EH (cell line): Measurements from ENCODE around the gene PANX2.
"Not testable (repeated sequence)": the region's sequence is repeated elsewhere in the genome, so short reads cannot be mapped to it uniquely, and the experiment has no call there.

ENCODE experiments used
- DNase-seq: peaks from one replicate; pipeline ENCODE4 v3.0.0-alpha.2; 2015; ENCODE audit warnings: low read depth

The PANX2 gene

DNA sequence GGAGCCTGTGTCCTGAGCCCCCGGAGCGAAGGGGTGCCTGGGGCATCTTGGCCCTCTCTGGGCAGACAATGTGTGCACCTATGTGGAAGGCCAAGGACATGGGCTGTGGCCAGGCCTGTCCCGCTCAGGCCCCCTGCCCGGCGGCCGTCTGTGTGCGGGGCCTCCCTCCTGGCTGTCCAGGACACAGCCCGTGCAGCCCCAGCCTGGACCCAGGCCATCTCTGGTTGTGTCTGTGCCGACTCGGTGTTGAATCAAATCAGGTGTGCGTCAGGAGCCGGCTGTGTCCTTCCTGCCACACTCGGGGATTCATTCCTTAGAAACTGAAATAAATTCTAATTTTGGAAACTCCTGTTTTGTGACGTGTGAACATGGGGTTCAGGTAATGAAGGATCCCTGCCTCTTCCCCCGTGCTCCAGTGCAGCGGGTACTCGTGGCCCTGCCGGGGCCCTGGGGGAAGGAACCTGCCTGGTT is 28.8 kb downstream of the PANX2 start:
- DNase-seq: no peak

DNA sequence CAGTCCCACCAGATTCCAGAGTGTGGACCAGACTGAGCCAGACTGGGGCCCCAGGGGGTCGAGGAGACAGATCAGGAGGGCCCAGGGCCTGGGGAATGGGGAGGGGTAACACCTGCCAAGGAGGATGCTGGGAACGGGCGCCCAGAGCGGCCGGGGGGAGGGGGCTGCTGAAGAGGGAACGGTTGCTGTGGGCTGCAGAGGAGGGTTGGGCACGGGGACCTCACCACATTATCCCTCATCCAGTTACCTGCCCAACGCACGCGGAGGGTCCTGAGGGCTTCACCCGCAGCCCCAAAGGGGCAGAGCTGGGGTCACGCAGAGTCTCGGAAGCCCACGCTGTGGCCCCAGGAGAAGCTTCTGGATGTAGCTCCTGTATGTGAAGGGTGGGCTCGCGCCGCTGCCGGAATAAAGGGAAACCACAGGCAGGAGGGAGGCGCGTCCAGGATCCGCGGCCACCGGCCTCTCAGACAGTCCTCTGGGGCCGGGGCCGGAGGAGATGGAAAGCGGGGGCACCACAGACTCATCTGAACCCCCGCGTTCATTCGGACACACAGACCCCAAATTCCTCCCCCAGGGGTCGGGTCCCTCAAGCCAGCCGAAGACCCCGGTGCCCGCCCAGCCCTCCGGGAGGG is 29.4 kb downstream of the PANX2 start:
- DNase-seq: no peak

DNA sequence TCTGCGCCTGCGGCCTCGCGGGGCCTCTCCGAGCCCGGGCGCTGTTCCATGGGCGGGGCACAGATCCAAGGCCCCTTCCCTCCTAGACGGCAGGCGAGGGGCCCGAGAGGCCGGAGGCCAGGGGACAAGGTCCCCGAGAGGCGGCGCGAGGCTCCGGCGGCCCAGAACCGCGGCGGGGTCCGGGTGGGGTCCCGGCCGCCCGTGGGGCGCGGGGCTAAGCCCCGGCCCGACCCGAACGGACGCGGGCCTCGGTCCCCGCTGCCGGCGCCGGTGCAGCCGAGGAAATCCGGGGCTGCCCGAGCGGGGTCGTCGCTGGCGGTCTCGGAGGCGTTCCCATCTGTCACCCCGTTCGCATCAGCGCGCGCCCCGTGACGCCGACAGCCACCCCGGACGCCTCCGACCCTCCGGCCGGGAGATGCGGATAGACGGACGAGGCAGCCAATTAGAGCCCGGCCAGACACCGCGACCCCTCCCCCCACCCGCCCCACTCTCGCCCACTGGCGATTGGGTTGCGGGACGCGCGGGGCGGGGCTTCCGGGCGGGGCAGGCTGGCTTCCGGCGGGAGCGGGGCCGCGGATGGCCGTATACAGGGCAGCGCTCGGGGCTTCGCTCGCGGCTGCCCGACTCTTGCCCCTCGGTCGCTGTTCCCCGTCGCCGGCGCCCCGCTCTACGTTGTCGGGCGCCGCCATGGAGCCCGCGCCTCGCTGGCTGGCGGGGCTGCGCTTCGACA is 30.1 kb downstream of the PANX2 start, which contains the start of gene SELENOO:
Gene SELENOO, plus strand, starts transcription at position 551 of the 730 bp plus-strand sequence. Its CDS starts 26 bp downstream, at position 577.
- DNase-seq: peak; percentile 88

DNA sequence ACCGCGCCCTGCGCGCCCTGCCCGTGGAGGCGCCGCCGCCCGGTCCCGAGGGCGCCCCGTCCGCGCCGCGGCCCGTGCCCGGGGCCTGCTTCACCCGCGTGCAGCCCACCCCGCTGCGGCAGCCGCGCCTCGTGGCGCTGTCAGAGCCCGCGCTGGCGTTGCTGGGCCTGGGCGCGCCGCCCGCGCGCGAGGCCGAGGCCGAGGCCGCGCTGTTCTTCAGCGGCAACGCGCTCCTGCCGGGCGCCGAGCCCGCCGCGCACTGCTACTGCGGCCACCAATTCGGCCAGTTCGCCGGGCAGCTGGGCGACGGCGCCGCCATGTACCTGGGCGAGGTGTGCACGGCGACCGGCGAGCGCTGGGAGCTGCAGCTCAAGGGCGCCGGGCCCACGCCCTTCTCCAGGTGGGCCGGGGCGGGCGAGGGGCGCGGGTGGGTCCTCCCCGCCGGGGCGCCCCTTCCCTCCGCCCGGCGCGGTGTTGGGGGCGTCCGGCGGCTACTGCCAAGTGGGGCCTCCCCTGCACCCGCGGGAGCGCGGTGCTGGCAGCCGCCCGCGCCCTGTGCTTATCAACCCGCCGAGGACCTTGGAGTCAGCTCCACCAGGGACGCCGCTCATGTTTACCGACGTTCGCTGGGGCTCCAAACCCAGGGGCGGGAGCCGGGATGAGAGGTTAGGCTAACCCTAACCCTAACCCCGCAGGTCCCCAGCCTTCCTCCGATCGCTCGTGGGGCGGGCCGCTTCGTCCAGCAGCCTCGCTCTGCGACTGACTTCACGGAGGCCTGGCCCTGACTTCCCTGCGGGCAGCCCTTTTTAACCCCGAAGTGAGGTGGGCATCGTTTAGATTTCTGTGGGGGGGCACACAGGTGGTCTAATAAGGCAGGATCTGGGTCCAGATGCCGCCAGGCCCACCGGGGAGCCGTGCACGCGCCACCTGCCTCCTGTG is 30.9 kb downstream of the PANX2 start:
- no peak for DNase-seq

DNA sequence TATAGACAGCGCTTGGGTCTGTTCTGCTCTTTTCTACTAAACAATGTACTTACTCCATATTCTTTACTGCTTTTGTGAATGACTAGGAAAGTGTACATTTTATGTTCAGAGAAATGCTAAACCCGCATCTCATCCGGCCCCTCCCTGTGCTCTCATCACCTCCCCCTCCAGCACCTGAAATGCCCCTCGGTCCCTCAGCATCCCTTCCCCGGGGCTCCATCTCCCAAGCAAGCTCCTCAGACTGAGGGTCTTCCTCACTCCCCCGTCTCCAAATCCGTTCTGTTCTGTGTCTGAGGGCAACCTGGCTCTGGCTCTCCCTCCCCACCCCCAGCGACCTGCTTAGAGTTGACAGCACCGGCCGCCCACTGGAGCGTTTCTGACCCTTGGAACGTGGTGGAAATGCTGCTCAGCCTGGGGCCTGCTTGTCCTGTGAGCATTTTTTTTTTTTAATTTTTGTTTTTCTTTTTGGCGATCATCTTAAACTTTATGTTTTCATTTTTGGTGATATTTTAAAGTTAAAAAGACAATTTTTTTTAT is 31.7 kb downstream of the PANX2 start:
- DNase-seq: no peak

DNA sequence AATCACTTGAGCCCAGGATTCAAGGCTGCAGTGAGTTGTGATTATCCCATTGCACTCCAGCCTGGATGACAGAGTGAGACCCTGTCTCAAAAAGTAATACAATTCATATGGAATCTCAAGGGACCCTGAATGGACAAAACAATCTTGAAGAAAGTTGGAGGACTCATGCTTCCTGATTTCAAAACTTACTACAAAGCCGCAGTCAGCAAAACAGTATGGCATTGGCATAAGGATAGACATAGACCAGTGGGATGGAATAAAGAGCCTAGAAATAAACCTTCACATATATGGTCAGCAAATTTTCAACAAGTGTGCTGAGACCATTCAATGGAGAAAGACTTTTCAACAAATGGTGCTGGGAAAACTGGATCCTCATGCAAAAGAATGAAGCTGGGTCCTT is 32.8 kb downstream of the PANX2 start:
- no peak for DNase-seq

DNA sequence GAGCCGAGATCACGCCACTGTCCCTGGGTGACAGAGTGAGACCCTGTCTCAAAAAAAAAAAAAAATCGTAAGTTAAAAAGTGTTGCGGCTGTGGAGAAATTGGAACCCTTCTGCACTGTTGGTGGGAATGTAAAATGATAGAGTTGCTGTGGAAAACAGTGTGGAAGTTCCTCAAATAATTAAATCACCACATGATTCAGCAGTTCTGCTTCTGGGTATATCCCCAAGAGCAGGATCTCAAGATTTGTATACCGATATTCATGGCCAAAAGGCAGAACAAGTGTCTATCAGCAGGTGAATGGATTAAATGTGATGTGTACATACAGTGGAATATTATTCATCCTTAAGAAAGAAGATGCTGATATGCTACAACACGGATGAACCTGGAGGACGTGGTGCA is 34.0 kb downstream of the PANX2 start:
- DNase-seq: no peak

DNA sequence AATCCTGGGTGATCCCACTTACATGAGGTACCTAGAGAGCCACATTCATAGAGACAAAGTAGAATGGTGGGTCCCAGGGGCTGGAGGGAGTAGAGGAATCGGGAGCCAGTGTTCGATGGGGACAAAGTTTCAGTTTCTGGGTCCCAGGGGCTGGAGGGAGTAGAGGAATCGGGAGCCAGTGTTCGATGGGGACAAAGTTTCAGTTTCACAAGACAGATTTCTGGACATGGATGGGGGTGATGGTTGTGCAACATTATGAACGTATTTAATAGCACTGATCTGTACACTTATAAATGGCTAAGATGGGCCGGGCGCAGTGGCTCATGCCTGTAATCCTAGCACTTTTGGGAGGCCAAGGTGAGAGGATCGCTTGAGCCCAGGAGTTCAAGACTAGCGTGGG is 34.5 kb downstream of the PANX2 start:
- not testable (repeated sequence) for DNase-seq

DNA sequence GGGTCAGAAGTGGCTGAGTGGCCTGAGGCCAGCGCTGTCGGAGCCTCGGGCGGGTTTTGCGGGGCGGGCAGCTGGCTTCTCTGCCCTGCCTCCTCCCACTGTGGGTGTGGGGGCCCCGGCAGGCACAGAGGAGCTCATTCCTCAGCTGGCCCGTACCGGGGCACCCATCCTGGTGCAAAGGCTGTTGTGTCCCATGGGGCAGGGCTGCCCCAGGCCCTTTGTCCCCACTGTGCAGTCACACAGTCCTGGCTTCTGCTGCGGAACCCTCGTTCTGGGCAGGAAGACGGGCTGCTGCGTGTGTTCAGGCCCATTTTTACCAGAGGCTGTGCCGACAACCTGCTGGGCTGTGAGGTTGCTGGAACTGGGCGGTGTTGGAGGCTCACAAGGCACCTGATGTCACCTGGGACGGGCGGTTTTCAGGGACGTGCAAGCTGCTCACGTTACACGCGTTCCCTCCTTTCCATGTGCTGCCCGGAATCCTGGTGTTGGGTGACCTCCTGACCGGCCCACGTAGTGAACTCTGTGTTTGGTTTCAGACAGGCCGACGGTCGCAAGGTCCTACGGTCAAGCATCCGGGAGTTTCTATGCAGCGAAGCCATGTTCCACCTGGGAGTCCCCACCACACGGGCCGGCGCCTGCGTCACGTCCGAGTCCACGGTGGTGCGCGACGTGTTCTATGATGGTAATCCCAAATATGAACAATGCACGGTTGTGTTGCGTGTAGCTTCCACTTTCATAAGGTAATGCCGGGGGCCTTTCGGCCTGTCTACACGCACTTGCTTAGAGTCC is 35.4 kb downstream of the PANX2 start:
- DNase-seq: no peak

DNA sequence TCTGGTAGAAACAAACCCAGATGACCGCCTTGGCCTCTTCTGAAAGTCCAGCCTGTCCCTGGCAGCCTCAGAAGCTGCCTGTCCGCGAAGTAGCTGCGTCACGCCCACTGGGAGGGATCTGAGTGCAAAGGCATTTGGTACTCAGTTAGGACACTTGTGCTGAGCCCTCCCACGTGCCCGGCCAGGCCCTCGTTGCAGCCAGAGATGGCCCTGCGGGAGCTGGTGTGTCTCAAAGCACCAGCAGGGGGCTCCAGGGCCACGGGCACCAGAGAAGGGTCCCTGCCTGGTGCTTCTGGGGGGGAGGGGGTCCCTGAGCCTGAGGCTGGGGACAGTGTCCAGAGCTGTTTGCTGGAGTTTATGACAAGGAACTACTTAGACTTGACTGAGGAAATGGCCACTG is 36.1 kb downstream of the PANX2 start:
- DNase-seq: peak; percentile 61

DNA sequence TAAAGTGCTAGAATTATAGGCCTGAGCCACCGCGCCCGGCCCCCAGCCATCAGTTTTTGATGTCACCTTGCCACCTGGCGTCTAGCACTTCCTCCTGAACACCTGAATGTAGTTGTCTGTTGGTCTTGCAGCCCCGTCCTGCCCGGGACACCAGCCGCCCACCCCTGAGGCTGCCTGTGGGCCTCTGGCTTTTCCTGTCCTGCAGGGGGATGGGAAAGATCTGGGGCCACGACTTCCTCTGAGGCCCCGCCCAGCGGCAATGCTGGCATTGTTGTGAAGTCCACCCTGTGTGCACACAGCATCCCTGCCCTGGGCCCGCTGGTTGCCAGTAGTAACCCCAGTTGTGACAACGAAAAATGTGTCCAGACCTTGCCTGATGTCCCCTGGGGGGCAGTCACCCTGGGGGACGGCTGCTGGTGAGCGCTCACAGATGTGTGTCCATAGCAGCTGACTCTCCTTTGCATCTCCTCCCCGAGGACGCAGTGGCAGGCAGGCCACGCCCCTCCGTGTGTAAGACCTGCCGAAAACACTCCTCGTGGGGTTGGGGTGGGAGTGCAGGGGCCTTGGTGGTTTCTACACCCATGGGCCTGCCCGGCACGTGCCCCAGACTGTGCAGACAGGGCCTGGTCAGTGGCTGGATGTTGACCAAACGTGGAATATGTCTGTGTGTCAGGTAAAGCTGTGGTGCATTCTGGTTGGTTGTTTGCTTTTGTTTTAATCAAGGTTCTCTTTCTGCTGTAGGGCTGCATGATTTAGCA is 37.0 kb downstream of the PANX2 start:
- DNase-seq: no peak

DNA sequence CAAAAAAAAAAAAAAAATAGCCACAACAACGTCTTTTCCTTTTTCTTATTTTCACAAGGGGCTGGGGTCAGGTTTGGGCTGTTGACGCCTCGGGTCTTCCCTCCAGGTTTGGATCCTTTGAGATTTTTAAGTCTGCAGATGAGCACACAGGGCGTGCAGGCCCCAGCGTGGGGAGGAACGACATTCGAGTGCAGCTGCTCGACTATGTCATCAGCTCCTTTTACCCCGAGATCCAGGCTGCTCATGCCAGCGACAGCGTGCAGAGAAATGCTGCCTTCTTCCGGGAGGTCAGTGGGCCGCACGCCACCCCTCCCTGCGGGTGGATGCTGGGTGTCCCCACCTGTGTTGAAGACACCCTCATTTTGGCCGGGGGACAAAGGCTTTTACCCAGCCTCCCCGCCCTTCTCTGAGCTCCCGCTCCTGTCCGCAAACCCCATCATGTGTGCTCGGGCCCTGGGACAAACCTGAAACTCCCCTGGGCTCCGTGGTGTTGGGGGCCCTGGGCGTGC is 38.0 kb downstream of the PANX2 start:
- no peak for DNase-seq

DNA sequence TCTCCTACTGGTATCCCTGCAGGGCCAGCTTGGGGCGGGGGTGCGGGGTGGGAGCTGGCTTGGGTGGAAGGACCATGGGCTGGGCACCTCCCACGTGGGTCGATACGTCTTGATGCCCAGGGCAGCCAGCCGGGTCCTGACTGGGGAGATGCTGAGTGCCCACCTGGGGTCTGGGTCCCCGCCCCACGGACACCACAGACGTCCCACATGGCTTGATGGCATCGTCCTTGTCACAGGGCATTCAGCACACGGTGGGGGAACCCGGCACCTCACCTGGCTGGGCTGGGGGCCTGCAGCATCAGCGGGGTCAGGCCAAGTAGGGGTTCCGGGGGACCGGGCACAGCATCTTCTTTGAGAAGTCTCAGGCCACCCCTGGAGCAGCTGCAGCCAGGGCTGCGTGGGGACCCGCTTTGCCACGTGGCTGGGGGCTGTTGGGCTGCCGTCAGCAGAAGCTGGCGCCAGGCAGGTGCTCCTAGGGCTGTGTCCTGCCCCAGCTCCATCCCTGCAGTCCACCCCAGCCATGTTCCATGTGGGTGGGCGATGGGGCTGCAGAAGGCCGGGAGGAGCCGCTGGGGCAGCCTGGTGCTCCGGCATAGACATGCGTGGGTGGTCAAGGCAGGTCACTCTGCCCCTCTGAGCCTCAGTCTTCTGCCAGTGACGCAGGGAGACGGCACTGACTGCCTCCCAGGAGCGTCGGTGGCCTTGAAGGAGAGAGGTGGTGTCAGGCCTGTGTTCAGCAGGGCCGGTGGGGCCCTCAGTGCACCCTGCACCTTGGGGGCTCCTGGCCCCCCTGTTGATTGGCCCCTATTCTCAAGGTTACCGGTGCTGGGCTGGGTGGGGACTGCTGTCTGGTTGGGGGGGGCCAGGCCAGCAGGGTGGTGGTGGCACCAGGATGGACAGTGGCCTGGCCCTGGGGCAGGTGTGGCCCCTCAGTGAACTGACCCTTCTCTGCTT is 38.7 kb downstream of the PANX2 start:
- DNase-seq: no peak

DNA sequence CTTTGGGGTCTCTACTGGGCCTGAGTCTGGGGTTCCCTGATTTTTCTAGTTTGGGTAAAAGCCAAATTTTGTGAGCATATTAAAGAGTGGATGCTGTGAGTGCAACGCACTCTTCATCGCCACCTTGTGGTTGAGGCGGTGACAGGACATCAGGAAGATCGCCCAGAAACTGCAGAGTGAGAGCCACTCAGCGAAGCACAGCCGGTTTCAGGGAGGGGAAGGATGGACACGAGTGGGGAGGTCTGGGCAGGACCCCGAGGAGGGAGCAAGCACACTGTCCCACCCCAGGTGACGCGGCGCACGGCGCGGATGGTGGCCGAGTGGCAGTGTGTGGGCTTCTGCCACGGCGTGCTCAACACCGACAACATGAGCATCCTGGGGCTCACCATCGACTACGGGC is 39.4 kb downstream of the PANX2 start:
- peak; percentile 72 for DNase-seq

DNA sequence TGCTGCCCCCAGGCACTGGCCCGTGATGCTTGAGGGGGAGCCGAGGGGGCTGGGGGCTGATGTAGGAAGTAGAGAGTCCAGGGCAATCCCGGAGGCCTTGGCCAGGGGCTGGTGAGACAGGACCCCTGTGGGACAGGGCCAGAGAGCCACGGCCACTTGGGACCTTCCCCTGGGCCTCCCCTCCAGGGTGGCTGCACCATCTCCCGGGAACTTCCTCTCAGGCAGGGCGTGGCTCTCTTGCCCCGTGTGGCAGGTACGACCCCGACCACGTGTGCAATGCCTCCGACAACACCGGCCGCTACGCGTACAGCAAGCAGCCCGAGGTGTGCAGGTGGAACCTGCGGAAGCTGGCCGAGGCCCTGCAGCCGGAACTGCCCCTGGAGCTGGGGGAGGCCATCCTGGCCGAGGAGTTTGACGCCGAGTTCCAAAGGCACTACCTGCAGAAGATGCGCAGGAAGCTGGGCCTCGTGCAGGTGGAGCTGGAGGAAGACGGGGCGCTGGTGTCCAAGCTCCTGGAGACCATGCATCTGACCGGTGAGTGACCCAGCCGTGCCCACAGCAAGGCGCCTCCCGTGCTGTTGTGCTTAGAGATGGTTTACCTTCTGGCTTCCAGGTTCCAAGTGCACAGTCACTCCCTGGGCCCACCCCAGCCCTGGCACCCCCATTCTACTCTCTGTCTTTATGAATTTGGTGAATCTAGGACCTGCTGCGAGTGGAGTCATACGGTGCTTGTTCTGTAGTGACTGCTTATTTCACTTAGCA is 40.0 kb downstream of the PANX2 start:
- DNase-seq: no peak

DNA sequence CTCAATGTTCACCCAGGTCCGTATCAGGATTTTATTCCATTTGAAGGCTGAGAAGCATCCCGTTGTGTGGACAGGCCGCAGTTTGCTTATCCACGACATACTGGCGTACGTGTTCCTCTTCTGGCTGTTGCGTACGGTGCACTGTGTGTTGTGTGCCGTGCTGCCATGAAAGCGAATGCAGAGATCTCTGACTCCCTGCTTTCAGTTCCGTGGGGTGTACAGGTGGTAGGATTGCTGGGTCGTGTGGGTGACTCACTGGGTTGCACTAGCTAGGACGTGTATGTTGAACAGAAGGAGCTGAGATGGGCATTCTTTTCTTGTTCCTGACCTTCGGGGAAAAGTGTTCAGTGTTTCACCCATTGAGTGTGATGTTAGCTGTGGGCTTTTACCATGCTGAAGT is 40.6 kb downstream of the PANX2 start:
- DNase-seq: no peak

DNA sequence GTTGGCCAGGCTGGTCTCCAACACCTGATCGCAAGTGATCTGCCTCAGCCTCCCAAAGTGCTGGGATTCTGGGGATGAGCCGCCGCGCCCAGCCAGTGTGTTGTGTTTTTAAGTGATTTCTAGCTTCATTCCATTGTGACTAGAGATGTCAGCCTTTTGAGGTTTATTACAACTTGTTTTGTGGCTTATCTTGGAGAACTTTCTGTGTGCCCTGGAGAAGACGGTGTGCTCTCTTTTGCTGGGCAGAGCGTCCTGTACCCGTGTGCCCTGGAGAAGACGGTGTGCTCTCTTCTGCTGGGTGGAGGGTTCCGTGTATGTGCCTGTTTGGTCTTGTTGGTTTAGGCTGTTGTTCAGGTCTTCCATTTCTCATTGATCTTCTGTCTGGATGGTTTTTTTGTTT is 42.7 kb downstream of the PANX2 start:
- no peak for DNase-seq

DNA sequence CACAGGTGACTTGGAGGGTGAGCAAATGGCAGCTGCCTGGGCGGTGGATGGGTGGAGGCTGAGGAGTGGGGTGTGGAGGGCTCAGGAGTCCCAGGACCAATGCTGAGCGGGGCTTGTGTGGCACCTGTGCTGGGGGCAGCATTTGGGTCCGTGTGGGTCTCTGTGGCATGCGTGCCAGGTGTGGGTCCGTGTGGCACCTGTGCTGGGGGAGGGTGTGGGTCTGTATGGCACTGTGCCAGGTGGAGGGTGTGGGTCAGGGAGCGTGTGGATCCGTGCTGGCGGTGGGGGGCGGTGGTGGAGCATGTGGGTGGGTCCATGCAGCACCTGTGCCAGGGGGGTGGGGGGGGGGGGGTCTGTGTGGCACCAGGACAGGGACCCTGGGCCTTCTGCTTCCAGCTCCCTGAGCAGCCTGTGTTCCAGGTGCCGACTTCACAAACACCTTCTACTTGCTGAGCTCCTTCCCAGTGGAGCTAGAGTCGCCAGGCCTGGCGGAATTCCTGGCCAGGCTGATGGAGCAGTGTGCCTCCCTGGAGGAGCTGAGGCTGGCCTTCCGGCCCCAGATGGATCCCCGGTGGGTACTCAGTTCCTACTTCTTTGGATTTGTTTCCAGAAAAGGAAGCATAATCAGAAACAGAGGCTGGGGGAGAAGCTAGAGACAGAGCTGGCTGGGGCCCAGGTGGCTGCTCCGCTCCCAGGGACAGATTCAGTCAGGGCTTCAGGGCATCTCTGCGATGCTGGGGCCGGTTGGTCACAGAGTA is 44.9 kb downstream of the PANX2 start:
- DNase-seq: no peak
